ENCODE measurements around the gene MLLT3. TPM values are rescaled to one million over a fixed set of nuclear protein-coding genes. Genes with fewer than 3 reads are reported as not detected.

Gene MLLT3
- total RNA-seq, 2 experiments from 2014 or later = 70.2 to 74.7 TPM

DNA sequence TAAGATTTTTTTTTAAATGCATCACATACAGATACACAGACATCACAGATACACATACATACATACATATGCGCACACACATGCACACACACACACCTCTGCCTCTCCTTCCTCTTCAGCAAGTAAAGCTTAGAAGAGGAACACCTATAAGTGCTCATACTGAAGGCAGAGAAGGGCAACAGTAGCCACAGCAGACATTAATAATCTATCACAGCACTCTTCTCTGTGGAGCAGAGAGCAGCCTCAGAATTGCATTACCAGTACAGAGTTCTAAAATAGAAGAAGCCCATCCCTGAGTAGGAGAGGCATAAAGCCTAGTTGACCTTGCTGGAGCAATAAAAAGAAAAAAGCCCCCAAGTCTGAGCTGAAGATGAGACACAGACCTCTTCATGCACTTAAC, 110.6 kb downstream of the MLLT3 start:
- Mint-ChIP-seq H3K4me3 (no peak overlapping the region), H3K36me3 (ENCODE audit: low read depth) (peaks cover 46% of the 10 kb centered on the region), H3K27me3 (no peaks in the 10 kb centered on the region), H3K4me1 (peaks cover 86% of the 10 kb centered on the region), H3K9me3 (peaks cover 12% of the 10 kb centered on the region), H3K27ac (no peak overlapping the region)
- DNase-seq = no peak
- ChIA-PET CTCF (no interaction called here), POLR2A (no interaction called here)

DNA sequence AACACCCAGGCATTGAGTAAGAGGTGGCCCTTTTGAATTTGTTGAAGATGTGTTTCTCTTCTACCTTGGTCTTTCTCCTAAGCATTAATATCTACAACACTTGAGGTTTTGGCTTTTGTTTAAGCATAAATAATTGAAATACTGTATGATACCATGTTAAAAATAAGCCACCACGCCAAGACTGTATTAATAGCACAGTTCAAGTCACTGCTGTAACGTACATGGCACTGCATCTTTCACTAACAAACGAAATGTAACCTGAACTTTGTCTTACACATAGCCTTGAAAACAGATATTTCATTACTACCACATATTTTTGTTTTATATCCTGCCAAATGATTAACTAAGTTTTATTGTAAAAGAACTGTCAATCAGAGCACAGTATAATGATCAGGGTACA, 112.8 kb downstream of the MLLT3 start:
- no peak overlapping the region for H3K4me3 Mint-ChIP-seq
- CTCF ChIA-PET = no interaction called here
- H3K27me3 Mint-ChIP-seq = no peaks in the 10 kb centered on the region
- POLR2A ChIA-PET = no interaction called here
- DNase-seq = no peak
- peaks cover 2% of the 10 kb centered on the region for H3K9me3 Mint-ChIP-seq
- H3K27ac Mint-ChIP-seq = no peak overlapping the region
- peaks cover 85% of the 10 kb centered on the region for H3K4me1 Mint-ChIP-seq
- peaks cover 40% of the 10 kb centered on the region for H3K36me3 Mint-ChIP-seq (ENCODE audit: low read depth)

DNA sequence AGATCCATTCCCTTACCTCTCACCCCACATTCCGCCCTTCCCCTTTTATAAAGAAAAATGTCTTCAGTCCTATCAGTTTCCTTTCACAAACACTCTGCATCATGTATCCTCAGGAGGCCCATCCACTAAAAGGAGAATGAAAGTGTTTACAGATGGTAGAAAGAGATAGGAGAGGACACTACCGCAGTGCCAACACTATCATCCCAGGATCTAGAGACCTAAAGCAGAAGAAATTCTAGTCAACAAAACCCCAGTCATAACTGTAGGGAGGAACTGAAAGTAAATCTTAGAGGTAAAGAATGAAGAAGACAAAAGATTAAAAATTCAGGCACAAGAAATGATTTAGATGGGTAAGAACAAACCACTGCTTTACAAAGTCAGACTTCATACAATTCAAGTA, 114.1 kb downstream of the MLLT3 start:
- DNase-seq = peak; percentile 39
- POLR2A ChIA-PET = no interaction called here
- Mint-ChIP-seq H3K9me3 (peaks cover 8% of the 10 kb centered on the region), H3K27ac (peak overlapping the region; percentile 69), H3K4me3 (peak overlapping the region; percentile 5), H3K27me3 (no peaks in the 10 kb centered on the region), H3K4me1 (peaks cover 85% of the 10 kb centered on the region), H3K36me3 (ENCODE audit: low read depth) (peaks cover 41% of the 10 kb centered on the region)
- CTCF ChIA-PET = no interaction called here

- no peaks in the 10 kb centered on the region for H3K27me3 Mint-ChIP-seq
- peaks cover 83% of the 10 kb centered on the region for H3K4me1 Mint-ChIP-seq
- H3K27ac Mint-ChIP-seq = peak overlapping the region; percentile 57
- ChIA-PET POLR2A (no interaction called here), CTCF (interaction anchor here (1.6 kb wide), 1 partner anchor 51 kb away, joined by 3 read pairs; no protein-coding TSS in a partner anchor)
- peaks cover 11% of the 10 kb centered on the region for H3K9me3 Mint-ChIP-seq
- no peak overlapping the region for H3K4me3 Mint-ChIP-seq
- no peak for DNase-seq
- H3K36me3 Mint-ChIP-seq (ENCODE audit: low read depth) = peaks cover 34% of the 10 kb centered on the region
Measured at GRCh38 chr9:20507431-20507830, 114.9 kb downstream of the MLLT3 start.

GRCh38 chr9:20506099-20506900, 116.0 kb downstream of the MLLT3 start:
- H3K4me3 Mint-ChIP-seq = no peak overlapping the region
- peaks cover 13% of the 10 kb centered on the region for H3K9me3 Mint-ChIP-seq
- POLR2A ChIA-PET = no interaction called here
- peaks cover 30% of the 10 kb centered on the region for H3K36me3 Mint-ChIP-seq (ENCODE audit: low read depth)
- CTCF ChIA-PET = interaction anchor here (1.0 to 1.6 kb wide), 2 partner anchors 52 to 251 kb away, joined by 3 to 5 read pairs; no protein-coding TSS in a partner anchor
- H3K27me3 Mint-ChIP-seq = no peaks in the 10 kb centered on the region
- no peak for DNase-seq
- H3K4me1 Mint-ChIP-seq = peaks cover 72% of the 10 kb centered on the region
- peak overlapping the region; percentile 57 for H3K27ac Mint-ChIP-seq

DNA sequence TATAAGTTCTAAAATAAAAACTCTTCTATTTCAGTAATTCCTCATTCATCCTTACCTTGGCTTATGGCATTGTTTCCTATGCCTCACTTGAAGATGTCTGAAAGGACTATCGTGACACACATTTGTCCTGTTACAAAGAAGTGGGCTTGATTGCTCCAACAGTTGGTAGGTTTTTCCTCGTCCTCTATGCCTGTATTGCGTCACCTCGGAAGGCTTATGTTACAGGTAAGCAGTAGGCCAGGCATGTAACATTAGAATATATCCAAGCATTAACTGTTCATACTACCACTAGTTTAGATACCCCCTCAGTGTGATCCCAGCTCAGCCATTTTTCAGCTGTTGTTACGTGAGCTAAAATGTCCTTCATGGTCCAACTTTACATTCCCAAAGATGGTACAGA, 116.7 kb downstream of the MLLT3 start:
- H3K9me3 Mint-ChIP-seq = peaks cover 13% of the 10 kb centered on the region
- no peak for DNase-seq
- peaks cover 38% of the 10 kb centered on the region for H3K36me3 Mint-ChIP-seq (ENCODE audit: low read depth)
- H3K4me1 Mint-ChIP-seq = peaks cover 77% of the 10 kb centered on the region
- H3K27ac Mint-ChIP-seq = peak overlapping the region; percentile 80
- ChIA-PET POLR2A (interaction anchor here (0.6 kb wide), 1 partner anchor 172 kb away, joined by 3 read pairs; no protein-coding TSS in a partner anchor), CTCF (interaction anchor here (1.0 kb wide), 1 partner anchor 251 kb away, joined by 5 read pairs; no protein-coding TSS in a partner anchor)
- H3K4me3 Mint-ChIP-seq = no peak overlapping the region
- H3K27me3 Mint-ChIP-seq = no peaks in the 10 kb centered on the region

- Mint-ChIP-seq H3K4me1 (peaks cover 76% of the 10 kb centered on the region), H3K27ac (peak overlapping the region; percentile 80), H3K9me3 (peaks cover 11% of the 10 kb centered on the region), H3K4me3 (no peak overlapping the region), H3K27me3 (no peaks in the 10 kb centered on the region), H3K36me3 (ENCODE audit: low read depth) (peaks cover 40% of the 10 kb centered on the region)
- POLR2A ChIA-PET = interaction anchor here (0.6 kb wide), 1 partner anchor 172 kb away, joined by 3 read pairs; no protein-coding TSS in a partner anchor
- CTCF ChIA-PET = interaction anchor here (1.0 kb wide), 1 partner anchor 250 kb away, joined by 5 read pairs; no protein-coding TSS in a partner anchor
- peak; percentile 66 for DNase-seq
Measured at GRCh38 chr9:20504930-20505329, 117.4 kb downstream of the MLLT3 start.

DNA sequence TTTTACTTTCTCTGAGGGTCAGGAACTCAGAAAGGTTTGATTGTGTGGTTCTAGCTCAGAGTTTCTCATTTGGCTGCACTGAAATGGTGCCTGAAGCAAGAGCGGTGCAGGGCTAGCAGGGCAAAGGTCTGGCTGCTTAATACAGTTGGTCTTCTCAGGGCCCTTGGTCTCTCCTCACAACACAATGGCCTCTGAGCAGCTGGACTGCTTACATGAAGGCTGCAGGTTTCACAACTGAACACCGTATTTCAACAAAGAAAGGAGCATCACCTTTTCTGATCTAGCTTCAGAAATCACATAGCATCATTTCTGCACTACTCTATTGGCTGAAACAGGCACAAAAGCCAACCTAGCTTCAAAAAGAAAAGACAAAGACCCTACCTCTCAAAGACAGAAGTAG, 122.2 kb downstream of the MLLT3 start:
- Mint-ChIP-seq H3K4me3 (no peak overlapping the region), H3K27ac (no peak overlapping the region), H3K9me3 (peaks cover 11% of the 10 kb centered on the region), H3K4me1 (peaks cover 57% of the 10 kb centered on the region), H3K36me3 (ENCODE audit: low read depth) (peaks cover 33% of the 10 kb centered on the region), H3K27me3 (no peaks in the 10 kb centered on the region)
- no peak for DNase-seq
- POLR2A ChIA-PET = no interaction called here
- CTCF ChIA-PET = interaction anchor here (1.0 to 1.1 kb wide), 2 partner anchors 13 kb away, joined by 3 to 4 read pairs; no protein-coding TSS in a partner anchor

DNA sequence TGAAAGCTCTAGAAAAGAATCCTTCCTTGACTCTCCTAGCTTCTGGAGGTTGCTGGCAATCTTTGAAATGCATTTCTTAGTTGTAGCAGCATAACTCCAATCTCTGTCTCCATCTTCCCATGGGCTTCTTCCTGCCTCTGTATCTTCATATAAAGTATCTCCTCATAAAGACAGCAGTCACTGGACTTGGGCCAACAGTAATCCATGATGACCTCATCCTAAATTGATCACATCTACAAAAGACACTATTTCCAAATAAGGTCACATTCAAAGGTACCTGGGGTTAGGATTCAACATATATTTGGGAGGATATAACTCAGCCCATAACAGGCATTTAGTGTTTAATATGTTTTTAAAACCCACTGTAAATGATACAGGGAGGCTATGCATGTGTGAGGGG, 123.3 kb downstream of the MLLT3 start:
- ChIA-PET POLR2A (no interaction called here), CTCF (no interaction called here)
- Mint-ChIP-seq H3K4me1 (peaks cover 47% of the 10 kb centered on the region), H3K27ac (no peak overlapping the region), H3K27me3 (no peaks in the 10 kb centered on the region), H3K9me3 (peaks cover 11% of the 10 kb centered on the region), H3K4me3 (no peak overlapping the region), H3K36me3 (ENCODE audit: low read depth) (peaks cover 28% of the 10 kb centered on the region)
- DNase-seq = no peak

DNA sequence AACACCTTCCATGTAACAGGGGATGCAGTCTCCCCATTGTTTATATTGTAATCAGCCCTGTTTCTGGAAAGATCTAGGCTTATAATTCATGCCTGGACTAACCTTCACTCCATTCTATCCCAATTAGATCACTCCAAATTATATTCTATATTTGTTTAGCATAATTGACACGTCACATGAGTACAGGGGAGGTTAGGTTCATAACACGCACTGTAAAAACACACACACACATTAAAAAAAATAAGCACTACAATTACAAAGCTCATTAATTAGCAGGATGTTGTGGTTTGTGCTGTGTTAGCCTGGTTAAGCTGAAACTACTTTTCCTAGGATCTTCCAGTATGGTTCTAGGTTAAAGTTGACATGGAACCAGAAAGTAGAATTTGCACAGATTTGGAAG, 126.0 kb downstream of the MLLT3 start:
- H3K9me3 Mint-ChIP-seq = no peaks in the 10 kb centered on the region
- CTCF ChIA-PET = no interaction called here

DNA sequence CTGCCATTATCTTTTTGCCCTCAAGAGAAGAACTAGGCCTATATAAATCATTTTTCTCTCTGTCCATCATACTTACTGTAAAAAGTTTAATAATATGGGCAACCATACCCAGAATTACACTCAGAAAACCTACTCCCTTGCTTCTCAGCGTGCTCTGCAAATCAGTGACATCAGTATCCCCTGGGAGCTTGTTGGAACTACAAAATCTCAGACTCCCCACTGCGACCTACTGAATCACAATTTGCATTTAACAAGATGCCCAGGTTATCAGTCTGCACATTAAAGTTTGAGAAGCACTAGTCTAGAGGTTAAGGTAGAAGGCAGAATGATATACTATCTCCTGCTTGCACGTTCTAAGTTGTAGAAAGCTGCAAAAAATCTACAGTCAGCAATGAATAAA, 127.2 kb downstream of the MLLT3 start:
- Mint-ChIP-seq H3K4me1 (peaks cover 30% of the 10 kb centered on the region), H3K4me3 (no peak overlapping the region), H3K27me3 (no peaks in the 10 kb centered on the region), H3K27ac (no peak overlapping the region), H3K9me3 (no peaks in the 10 kb centered on the region), H3K36me3 (ENCODE audit: low read depth) (peaks cover 14% of the 10 kb centered on the region)
- ChIA-PET CTCF (interaction anchor here (0.8 kb wide), 1 partner anchor 129 kb away, joined by 3 read pairs; no protein-coding TSS in a partner anchor), POLR2A (no interaction called here)
- no peak for DNase-seq

More for the DNA sequence above, 126.0 kb downstream of the MLLT3 start:
- peaks cover 24% of the 10 kb centered on the region for H3K36me3 Mint-ChIP-seq (ENCODE audit: low read depth)
- H3K27me3 Mint-ChIP-seq = no peaks in the 10 kb centered on the region
- no peak for DNase-seq
- no peak overlapping the region for H3K4me3 Mint-ChIP-seq
- POLR2A ChIA-PET = no interaction called here
- peaks cover 33% of the 10 kb centered on the region for H3K4me1 Mint-ChIP-seq
- no peak overlapping the region for H3K27ac Mint-ChIP-seq

GRCh38 chr9:20494035-20494434, 128.3 kb downstream of the MLLT3 start:
- Mint-ChIP-seq H3K27ac (no peak overlapping the region), H3K9me3 (no peaks in the 10 kb centered on the region), H3K4me3 (no peak overlapping the region), H3K36me3 (ENCODE audit: low read depth) (peaks cover 13% of the 10 kb centered on the region), H3K4me1 (peaks cover 32% of the 10 kb centered on the region), H3K27me3 (no peaks in the 10 kb centered on the region)
- no peak for DNase-seq
- ChIA-PET CTCF (no interaction called here), POLR2A (interaction anchor here (0.6 kb wide), 1 partner anchor 986 kb away, joined by 4 read pairs; no protein-coding TSS in a partner anchor)

- CTCF ChIA-PET = no interaction called here
Measured at GRCh38 chr9:20492772-20493171, 129.5 kb downstream of the MLLT3 start.

More at GRCh38 chr9:20492772-20493171, 129.5 kb downstream of the MLLT3 start:
- no peak overlapping the region for H3K27ac Mint-ChIP-seq
- H3K36me3 Mint-ChIP-seq (ENCODE audit: low read depth) = peaks cover 6% of the 10 kb centered on the region
- no peak for DNase-seq
- H3K4me1 Mint-ChIP-seq = peaks cover 25% of the 10 kb centered on the region
- no peaks in the 10 kb centered on the region for H3K9me3 Mint-ChIP-seq
- POLR2A ChIA-PET = no interaction called here
- no peaks in the 10 kb centered on the region for H3K27me3 Mint-ChIP-seq
- H3K4me3 Mint-ChIP-seq = no peak overlapping the region

Data from activated CD4-positive, alpha-beta T cell treated with anti-CD3 and anti-CD28 coated beads, Interleukin-2, amount 10 ng/mL, durations not matched to agents 7 days and 5 days (primary cell).